DND-41 (cell line): ENCODE results near the gene SEL1L2.

Experiments used
- EZH2 ChIP-seq: IDR thresholded peaks from 3 replicates; pipeline ENCODE4 v1.6.1; 2012; ENCODE audit warnings: borderline replicate concordance, low read depth, mild to moderate bottlenecking, moderate library complexity, low read length, inconsistent platforms; ENCODE audit not compliant: severe bottlenecking
- TF ChIP-seq, protein P1 (sequence below): IDR thresholded peaks from 2 replicates; pipeline ENCODE4 v1.5.1; 2012; ENCODE audit warnings: borderline replicate concordance, low read length, moderate library complexity, mild to moderate bottlenecking; ENCODE audit not compliant: poor library complexity, severe bottlenecking; ENCODE audit errors: extremely low read depth

- no peak for TF ChIP-seq EZH2
- TF ChIP-seq, protein P1, sequence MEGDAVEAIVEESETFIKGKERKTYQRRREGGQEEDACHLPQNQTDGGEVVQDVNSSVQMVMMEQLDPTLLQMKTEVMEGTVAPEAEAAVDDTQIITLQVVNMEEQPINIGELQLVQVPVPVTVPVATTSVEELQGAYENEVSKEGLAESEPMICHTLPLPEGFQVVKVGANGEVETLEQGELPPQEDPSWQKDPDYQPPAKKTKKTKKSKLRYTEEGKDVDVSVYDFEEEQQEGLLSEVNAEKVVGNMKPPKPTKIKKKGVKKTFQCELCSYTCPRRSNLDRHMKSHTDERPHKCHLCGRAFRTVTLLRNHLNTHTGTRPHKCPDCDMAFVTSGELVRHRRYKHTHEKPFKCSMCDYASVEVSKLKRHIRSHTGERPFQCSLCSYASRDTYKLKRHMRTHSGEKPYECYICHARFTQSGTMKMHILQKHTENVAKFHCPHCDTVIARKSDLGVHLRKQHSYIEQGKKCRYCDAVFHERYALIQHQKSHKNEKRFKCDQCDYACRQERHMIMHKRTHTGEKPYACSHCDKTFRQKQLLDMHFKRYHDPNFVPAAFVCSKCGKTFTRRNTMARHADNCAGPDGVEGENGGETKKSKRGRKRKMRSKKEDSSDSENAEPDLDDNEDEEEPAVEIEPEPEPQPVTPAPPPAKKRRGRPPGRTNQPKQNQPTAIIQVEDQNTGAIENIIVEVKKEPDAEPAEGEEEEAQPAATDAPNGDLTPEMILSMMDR = no peak
Observed at GRCh38 chr20:14000917-14001316, 10.5 kb upstream of the SEL1L2 start.
